Stomach (tissue), 9 donors: Measurements from ENCODE around the gene GAP43. TPM values are rescaled to one million over a fixed set of nuclear protein-coding genes. Genes with fewer than 3 reads are reported as not detected.

Source experiments
- DNase-seq, 2 donors: peaks; one replicate each; pipeline versions ENCODE4 v3.0.0 to v3.0.0-alpha.2; 2013 to 2019
- H3K27ac ChIP-seq, 5 donors: fragments of 200-600 bp in 4 of 5; sonication (generic) in 4 of 5; one replicate each; pipeline ENCODE4 v1.5.1; 2013 to 2019; ENCODE audit warnings: mild to moderate bottlenecking in 1 of 5, moderate library complexity in 1 of 5
- H3K27me3 ChIP-seq, 3 donors: fragments of 200-600 bp; sonication (generic); one replicate each; pipeline ENCODE4 v1.5.1; 2017 to 2019; ENCODE audit warnings: mixed run types in 1 of 3
- H3K36me3 ChIP-seq, 4 donors: fragments of 200-600 bp; sonication (generic); 1 replicate in 3 of 4; 2 replicates in 1 of 4; pipeline ENCODE4 v1.5.1; 2016 to 2019
- H3K4me1 ChIP-seq, 4 donors: fragments of 200-600 bp; sonication (generic); one replicate each; pipeline ENCODE4 v1.5.1; 2016 to 2019
- H3K4me3 ChIP-seq, 4 donors: fragments of 200-600 bp; sonication (generic) in 3 of 4; one replicate each; pipeline ENCODE4 v1.5.1; 2016 to 2019; ENCODE audit warnings: mild to moderate bottlenecking in 1 of 4
- H3K9me3 ChIP-seq, 4 donors: fragments of 200-600 bp; sonication (generic); one replicate each; pipeline ENCODE4 v1.5.1; 2016 to 2019
- CTCF ChIP-seq, 7 experiments: fragments of 450-650 bp in 4 of 7; fragments of 200-600 bp in 3 of 7; sonication (generic) in 3 of 7; IDR thresholded peaks; one replicate each; pipeline ENCODE4 v1.5.1; 2016 to 2019; ENCODE audit warnings: antibody characterized with exemption in 7 of 7, control low read depth in 2 of 7, mild to moderate bottlenecking in 1 of 7
- EP300 ChIP-seq: sonication (generic); formaldehyde crosslinking; IDR thresholded peaks from one replicate; pipeline ENCODE4 v1.6.1; 2017; ENCODE audit warnings: antibody characterized with exemption
- POLR2A ChIP-seq, 4 donors: fragments of 450-650 bp; IDR thresholded peaks; one replicate each; pipeline ENCODE4 v1.6.1; 2016; ENCODE audit warnings: antibody characterized with exemption in 4 of 4, control low read depth in 2 of 4, mild to moderate bottlenecking in 1 of 4, moderate library complexity in 1 of 4
- POLR2AphosphoS5 ChIP-seq, 3 donors: sonication (generic); formaldehyde crosslinking; IDR thresholded peaks; one replicate each; pipeline ENCODE4 v1.6.1; 2016; ENCODE audit warnings: antibody characterized with exemption in 3 of 3
- WGBS, 5 donors: extraction: QIAGEN DNeasy Blood & Tissue Kit in 3 of 5; methylation state at CpG; one replicate each; pipeline versions ENCODE4 v1.1.5 to v1.1.7; 2013 to 2018; 5-methylcytosine and 5-hydroxymethylcytosine counted together
- intact Hi-C: fragments of 100-400 bp; cut with DNase I; formaldehyde crosslinking; loops from one replicate; pipeline ENCODE4 v1.15.1; 2023; ENCODE audit warnings: low total_unique reads
- polyA plus RNA-seq, 3 donors: library from polyadenylated mRNA; stranded (reverse); fragments of 200-250 nt; gene quantifications; one replicate each; pipeline ENCODE4 v1.2.3, GENCODE V29; 2013
- total RNA-seq, 5 donors: library from RNA; depleted of rRNA; stranded (reverse); fragments of >200 nt; gene quantifications; one replicate each; pipeline versions ENCODE4 v1.1.0 to v1.2.3, GENCODE V29; 2014 to 2016
- donor health status: healthy with polysubstance abuse.
- donor health status: Bipolar disorder and iron deficiency.
- donor health status: healthy.

GAP43 gene
- total and polyA plus RNA-seq, 8 donors, result 1.00 to 4.8 (median 1.4) TPM; not detected in 2

DNA sequence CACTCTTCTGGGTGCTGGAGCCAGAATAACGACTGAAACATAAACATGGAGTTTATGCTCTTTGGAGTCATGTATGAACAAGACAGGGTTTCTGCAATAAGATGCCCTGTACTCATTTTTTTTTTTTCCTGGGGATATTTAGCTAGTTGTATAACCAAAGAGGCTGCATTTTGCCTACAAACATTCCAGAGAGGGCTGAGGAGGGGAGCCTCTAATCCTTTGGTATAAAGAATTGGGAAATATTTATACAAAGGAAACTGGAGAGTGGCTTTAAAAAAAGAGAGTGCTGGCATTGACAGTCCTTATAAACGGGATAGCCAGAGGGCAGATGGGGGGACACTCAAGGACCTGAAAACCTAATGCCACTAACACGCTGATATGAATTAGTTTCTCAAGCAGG lies 32.4 kb upstream of the GAP43 start:
- H3K36me3 ChIP-seq, result no peaks in the 10 kb centered on the region
- intact Hi-C loops, result no loop called here
- no peak overlapping the region for H3K4me3 ChIP-seq
- DNase-seq, result no peak
- no peak overlapping the region for H3K27ac ChIP-seq
- 48 to 75% (median 63%) methylated on average over 3 of the region's 3 CpGs for WGBS, 5 donors
- TF ChIP-seq CTCF (IDR thresholded peaks at IDR 0.05) (no peak), POLR2AphosphoS5 (IDR thresholded peaks at IDR 0.05) (no peak)
- H3K9me3 ChIP-seq, result peaks cover 0 to 23% (median 12%) of the 10 kb centered on the region in 4 donors
- peaks cover 0 to 6% (median 0%) of the 10 kb centered on the region in 4 donors for H3K4me1 ChIP-seq
- no peaks in the 10 kb centered on the region for H3K27me3 ChIP-seq

- intact Hi-C loops, result no loop called here
- TF ChIP-seq POLR2AphosphoS5 (IDR thresholded peaks at IDR 0.05), result no peak
- TF ChIP-seq EP300, result no peak
- no peak for TF ChIP-seq POLR2A (IDR thresholded peaks at IDR 0.05)
- no peak for TF ChIP-seq CTCF (IDR thresholded peaks at IDR 0.05)
- 88 to 100% (median 92%) methylated on average over 2 of the region's 2 CpGs for WGBS, 5 donors
- no peak overlapping the region for H3K27ac ChIP-seq
- DNase-seq, result no peak
- no peak overlapping the region for H3K4me3 ChIP-seq
- no peaks in the 10 kb centered on the region for H3K27me3 ChIP-seq
- H3K9me3 ChIP-seq, result peaks cover 0 to 26% (median 12%) of the 10 kb centered on the region in 4 donors
- no peaks in the 10 kb centered on the region for H3K36me3 ChIP-seq
- H3K4me1 ChIP-seq, result peaks cover 0 to 1% (median 0%) of the 10 kb centered on the region in 4 donors
These were observed 27.6 kb upstream of the GAP43 start for GRCh38 chr3:115595611-115596275.

GRCh38 chr3:115598216-115598615 lies 25.1 kb upstream of the GAP43 start:
- H3K4me3 ChIP-seq, result no peak overlapping the region
- no peak for TF ChIP-seq POLR2AphosphoS5 (IDR thresholded peaks at IDR 0.05)
- no peak for TF ChIP-seq CTCF (IDR thresholded peaks at IDR 0.05)
- TF ChIP-seq EP300, result no peak
- no peak for TF ChIP-seq POLR2A (IDR thresholded peaks at IDR 0.05)
- intact Hi-C loops, result no loop called here
- H3K27me3 ChIP-seq, result no peaks in the 10 kb centered on the region
- H3K9me3 ChIP-seq, result peaks cover 0 to 26% (median 12%) of the 10 kb centered on the region in 4 donors
- no peak for DNase-seq
- H3K4me1 ChIP-seq, result no peaks in the 10 kb centered on the region
- H3K36me3 ChIP-seq, result no peaks in the 10 kb centered on the region
- H3K27ac ChIP-seq, result no peak overlapping the region

DNA sequence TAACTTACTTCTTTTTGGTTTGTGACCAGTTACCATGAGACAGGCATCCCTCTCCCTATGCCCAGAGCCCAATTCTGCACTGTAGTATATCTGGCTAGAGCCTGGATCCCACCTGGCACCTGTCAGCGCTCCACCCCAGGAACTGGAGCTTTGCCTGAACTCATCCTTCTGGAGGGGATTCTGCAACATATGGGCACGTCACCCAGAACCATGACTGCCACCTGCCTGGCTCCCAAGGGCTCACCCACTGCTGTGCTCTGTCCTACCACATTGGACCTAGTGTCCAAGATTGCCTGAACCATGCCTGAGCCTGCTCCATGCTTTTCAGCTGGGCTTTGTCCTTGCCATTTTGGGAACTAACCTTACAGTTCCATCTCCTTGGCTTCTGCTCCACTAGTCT lies 21.1 kb upstream of the GAP43 start:
- TF ChIP-seq EP300 (no peak), POLR2A (IDR thresholded peaks at IDR 0.05) (no peak), POLR2AphosphoS5 (IDR thresholded peaks at IDR 0.05) (no peak)
- DNase-seq, result no peak
- WGBS, 5 donors, result 82 to 100% (median 90%) methylated on average over 1 to 2 of the region's 2 CpGs
- Histone ChIP-seq H3K36me3 (no peaks in the 10 kb centered on the region), H3K4me3 (no peak overlapping the region), H3K27me3 (no peaks in the 10 kb centered on the region), H3K9me3 (no peaks in the 10 kb centered on the region), H3K27ac (no peak overlapping the region), H3K4me1 (no peaks in the 10 kb centered on the region)
- intact Hi-C loops, result no loop called here

GRCh38 chr3:115611630-115612029 lies 11.7 kb upstream of the GAP43 start:
- WGBS, 5 donors, result 51 to 89% (median 80%) methylated on average over 3 of the region's 3 CpGs
- TF ChIP-seq CTCF (IDR thresholded peaks at IDR 0.05) (no peak), POLR2A (IDR thresholded peaks at IDR 0.05) (no peak), POLR2AphosphoS5 (IDR thresholded peaks at IDR 0.05) (no peak), EP300 (no peak)
- no peak overlapping the region for H3K4me3 ChIP-seq
- intact Hi-C loops, result no loop called here
- H3K27me3 ChIP-seq, result no peaks in the 10 kb centered on the region
- no peak overlapping the region for H3K27ac ChIP-seq
- no peaks in the 10 kb centered on the region for H3K4me1 ChIP-seq
- H3K9me3 ChIP-seq, result no peaks in the 10 kb centered on the region
- no peak for DNase-seq
- H3K36me3 ChIP-seq, result no peaks in the 10 kb centered on the region
